GM19324 (cell line): ENCODE measurements around the gene POU2AF2.
"Not testable (repeated sequence)": the region's sequence is repeated elsewhere in the genome, so short reads cannot be mapped to it uniquely, and the experiment has no call there.

Source experiments
- ATAC-seq: cut with Tn5 transposase; IDR thresholded peaks from one replicate; pipeline ENCODE4 v1.9.1; 2021; ENCODE audit warnings: mild to moderate bottlenecking, moderate library complexity; ENCODE audit not compliant: unreplicated experiment, low FRiP score

Gene POU2AF2

GRCh38 chr11:111253630-111254029, 8.1 kb downstream of the POU2AF2 start:
- no peak for ATAC-seq

GRCh38 chr11:111258046-111258445, 12.5 kb downstream of the POU2AF2 start:
- ATAC-seq = no peak

DNA sequence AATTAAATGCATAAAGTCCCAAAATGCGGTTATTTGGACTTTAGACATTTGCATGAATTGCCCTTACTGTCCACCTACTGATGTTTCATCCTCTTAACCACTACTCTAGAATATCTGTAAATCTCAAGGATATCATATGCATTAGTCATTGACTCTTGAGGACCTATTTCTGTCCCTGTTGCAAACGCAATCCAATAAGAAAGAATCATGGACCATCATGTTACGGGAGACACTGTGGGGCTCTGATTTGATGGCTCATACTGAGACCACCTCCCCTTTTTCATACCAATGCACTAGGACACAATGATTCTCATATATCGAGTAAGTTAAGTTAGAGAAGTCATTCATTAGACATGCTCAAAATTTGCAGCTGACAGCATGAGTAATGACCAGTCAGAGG, 14.4 kb downstream of the POU2AF2 start:
- no peak for ATAC-seq

DNA sequence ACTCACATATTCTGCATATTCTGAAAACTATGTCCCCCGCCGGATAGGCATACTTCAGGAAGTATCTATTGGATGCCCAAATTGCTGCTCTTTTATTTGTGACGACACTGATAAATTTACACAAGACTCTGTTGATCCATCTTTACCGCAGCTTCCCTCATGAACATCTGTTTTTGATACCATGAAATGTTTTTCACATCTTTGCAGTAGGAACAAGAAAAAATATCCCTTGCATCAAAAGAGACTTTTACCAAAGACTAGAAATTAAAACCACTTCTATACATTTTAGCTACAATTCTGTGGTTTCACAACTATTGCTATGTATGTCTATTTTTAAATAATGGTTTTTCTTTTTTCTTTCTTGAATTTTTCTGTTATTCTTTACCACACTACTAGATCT, 15.3 kb downstream of the POU2AF2 start:
- no peak for ATAC-seq

GRCh38 chr11:111264646-111265045, 19.1 kb downstream of the POU2AF2 start:
- ATAC-seq = no peak

DNA sequence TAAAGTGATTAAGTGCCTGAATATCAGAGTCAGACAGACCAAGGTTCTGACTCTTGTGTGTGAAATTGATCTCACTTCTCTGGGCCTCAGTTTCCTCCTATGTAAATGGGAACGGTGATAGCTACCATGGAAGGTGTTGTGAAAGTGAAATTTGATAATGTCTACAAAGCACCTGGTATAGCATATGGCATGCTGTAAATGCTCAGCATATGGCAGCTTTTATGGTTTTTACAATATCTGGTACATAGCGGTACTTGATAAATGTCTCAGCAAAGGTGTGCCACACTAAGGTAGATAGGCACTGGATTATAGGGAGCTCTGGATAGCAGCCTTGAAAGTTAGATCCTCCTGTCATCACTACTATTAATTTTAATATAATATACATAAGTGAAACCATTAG, 19.9 kb downstream of the POU2AF2 start:
- ATAC-seq = no peak

GRCh38 chr11:111268303-111268702, 22.8 kb downstream of the POU2AF2 start:
- not testable (repeated sequence) for ATAC-seq

GRCh38 chr11:111269146-111269868, 23.8 kb downstream of the POU2AF2 start:
- no peak for ATAC-seq

DNA sequence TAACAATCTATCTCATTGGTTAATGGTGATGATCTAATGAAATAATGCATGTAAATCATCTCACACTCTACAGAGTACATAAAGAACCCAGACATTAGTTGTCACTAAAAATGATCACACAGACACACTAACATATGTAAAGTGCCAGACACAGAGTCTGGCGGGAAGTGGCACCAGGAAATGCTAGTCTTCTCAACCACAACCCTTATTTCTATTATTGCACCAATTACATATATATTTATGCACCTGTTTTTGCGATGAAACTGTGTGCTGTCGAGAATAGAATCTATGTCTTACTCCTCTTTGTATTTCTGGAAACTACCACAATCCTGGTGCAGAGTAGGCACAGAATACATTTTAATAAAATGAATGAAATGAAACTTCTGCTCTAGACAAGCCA, 26.9 kb downstream of the POU2AF2 start:
- peak; percentile 59 for ATAC-seq

DNA sequence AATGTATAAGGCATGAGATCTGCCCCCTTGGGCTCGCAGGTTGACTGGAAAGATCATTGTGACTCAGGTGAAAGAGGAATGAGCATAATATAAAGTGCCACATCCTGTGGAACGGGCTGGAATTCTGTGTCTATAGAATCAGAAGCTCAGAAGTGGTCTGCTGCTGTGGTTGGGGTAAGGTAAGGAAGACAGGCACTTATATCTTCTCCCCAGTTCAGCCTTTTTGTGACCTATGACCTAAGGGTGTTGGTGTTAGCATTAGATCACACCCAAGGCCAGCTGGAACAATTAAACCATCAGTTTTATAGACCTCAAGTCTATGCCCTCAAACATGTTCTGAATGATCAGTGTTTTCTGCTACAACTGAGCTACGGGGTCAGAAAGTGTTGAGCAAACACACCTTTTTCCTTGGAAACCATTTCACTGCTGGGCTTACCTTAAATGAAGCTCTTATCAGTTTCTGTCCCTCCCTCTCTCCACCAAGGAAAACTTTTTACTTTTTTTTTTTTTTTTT, 37.1 kb downstream of the POU2AF2 start:
- ATAC-seq = no peak

DNA sequence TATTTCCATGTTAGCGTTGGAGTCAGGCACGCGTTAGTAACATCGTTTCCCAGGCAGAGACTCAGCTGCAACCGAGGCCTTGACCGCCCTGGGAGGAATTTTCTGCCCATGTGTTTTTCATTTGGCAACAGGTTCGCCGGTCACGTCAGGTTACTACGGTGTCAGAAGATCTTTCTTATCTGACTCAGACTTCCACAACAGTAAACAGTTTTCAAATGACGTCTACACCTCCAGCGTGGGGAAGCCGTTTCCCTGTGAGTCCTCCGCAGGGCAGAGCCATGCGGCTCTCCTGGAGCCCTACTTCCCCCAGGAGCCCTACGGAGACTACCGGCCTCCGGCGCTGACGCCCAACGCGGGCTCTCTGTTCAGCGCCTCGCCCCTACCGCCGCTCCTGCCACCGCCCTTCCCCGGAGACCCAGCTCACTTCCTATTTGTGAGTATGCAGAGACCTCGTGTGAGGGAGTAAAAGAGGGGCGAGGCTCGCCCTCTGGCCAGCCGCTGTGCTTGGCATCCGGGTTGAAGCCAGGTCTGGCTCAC, 38.5 kb downstream of the POU2AF2 start:
- no peak for ATAC-seq

GRCh38 chr11:111285189-111286091, 39.9 kb downstream of the POU2AF2 start:
- ATAC-seq = no peak

- ATAC-seq = no peak
Observed at GRCh38 chr11:111291764-111292163, 46.2 kb downstream of the POU2AF2 start.

GRCh38 chr11:111292408-111292807, 46.9 kb downstream of the POU2AF2 start:
- ATAC-seq = not testable (repeated sequence)

- ATAC-seq = no peak
Observed at GRCh38 chr11:111296196-111296595, 50.7 kb downstream of the POU2AF2 start.

DNA sequence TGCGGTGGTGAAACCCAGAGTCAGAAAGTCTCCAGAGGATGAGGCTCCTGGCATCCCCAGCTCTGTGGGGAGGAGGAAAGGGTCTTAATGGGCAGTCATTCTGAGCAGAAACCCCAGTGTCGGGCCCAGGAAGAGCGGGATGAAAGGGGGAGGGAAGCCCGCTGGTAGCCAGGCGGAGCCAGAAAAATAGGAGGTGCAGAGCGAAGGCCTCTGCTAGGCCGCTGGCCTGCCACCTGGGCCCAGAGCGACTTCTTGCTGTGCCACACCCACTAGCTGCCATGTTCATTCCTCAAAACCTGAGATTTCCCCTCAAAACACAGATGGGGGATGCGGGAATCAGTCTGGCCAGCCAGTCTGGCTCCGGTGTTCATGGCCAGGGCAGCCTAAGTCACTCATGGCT, 52.2 kb downstream of the POU2AF2 start:
- ATAC-seq = no peak

GRCh38 chr11:111298413-111299100, 53.0 kb downstream of the POU2AF2 start, which contains the start of gene POU2AF3:
Gene POU2AF3, plus strand, starts transcription at chr11:111298546. Its CDS starts 36 bp downstream, at chr11:111298582.
- ATAC-seq = no peak

DNA sequence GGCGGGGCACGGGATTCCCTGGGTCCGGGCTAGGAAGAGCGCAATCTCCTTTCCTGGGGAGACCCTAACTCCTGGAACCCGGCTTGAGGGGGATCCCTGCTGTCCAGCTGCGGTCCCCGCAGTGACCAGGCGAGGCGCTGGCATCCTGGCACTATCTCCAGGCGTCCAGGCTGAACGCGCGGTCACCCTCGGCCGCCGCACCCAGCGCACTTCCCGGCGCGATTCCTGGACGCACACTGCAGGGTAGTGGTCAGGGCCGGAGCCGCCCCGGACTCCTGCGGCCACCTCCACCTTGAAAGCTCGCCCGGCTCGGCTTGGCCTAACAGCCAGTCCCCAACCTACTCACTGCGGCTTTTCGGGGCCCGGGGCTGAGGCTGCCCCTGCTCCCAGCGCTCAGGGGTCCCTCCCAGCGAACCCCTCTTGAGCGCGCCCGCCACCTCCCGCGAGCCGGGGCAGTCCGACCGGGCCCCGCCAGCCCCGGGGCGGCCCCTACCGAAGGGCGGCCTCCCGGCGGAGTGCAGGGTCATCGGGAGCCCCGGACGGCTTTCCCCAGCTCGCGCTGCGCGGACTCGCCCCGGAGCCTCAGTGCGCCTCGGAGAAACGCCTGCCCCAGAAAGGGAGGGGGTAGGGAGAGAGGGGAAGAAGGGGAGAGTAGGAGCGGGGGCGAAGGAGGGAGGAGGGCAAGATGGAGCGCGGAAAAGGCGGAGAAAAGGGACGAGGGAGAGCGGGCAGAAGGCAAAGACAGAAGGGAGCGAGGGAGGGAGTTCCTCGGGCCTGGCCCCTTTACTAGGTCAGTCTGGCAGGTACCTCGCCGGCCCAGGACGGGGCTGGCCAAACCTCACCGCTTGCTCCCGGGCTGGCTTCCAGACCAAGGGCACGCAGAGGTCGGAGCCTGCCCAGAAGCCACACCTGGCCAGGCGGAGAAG, 53.8 kb downstream of the POU2AF2 start:
- ATAC-seq = no peak

GRCh38 chr11:111300569-111300968, 55.0 kb downstream of the POU2AF2 start:
- ATAC-seq = no peak
